Daoy (cell line): ENCODE results near the gene TIMM44. TPM values are rescaled to one million over a fixed set of nuclear protein-coding genes. Genes with fewer than 3 reads are reported as not detected.
A peak's percentile ranks its signal among the peaks of the same experiment; 100 is the strongest.

Source experiments
- DNase-seq: peaks from one replicate; pipeline ENCODE4 v3.0.0-alpha.2; 2015; ENCODE audit warnings: low read depth
- total RNA-seq: library from RNA; depleted of rRNA; stranded (reverse); fragments of >200 nt; shearing (Covaris generic); gene quantifications from 2 replicates; pipeline ENCODE4 v1.2.3, GENCODE V29; 2014

TIMM44 gene
- total RNA-seq, 1 experiment from 2014 or later = 105 TPM

DNA sequence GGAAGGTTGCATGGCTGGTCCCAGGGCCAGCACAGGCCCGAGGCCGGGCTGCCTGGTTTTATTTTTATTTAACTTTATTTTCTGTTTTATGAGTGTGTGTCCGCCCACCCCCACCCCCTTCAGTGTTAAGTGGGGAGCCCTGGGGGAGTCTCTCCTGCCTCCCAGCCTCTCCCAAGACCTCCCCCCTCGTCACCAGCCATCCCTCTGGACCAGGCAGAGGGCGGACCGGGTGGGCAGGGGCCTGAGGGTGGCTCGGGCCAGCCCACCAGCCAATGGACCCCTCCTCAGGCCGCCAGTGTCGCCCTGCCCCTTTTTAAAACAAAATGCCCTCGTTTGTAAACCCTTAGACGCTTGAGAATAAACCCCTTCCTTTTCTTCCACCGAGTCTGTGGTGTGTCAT is 29.4 kb downstream of the TIMM44 start:
- DNase-seq = no peak

DNA sequence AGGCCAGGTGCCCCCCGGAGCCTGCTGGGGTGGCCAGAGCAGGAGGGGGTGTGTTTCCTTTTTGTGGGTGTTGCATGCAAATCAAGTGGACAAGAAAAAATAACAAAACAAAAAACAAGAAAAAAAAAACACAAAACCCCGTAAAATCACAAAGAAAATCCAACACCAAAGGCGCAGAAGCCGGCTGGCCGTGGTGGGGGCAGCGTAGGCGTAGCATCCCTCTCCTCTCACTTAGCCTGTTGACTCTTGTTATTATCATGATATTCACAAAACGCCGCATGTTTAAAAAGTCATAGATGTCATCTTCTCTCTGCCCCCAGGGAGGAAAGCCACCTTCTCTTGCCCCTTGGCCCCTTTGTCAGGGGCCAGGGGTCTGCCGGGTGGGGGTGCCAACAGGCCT is 29.8 kb downstream of the TIMM44 start:
- no peak for DNase-seq

DNA sequence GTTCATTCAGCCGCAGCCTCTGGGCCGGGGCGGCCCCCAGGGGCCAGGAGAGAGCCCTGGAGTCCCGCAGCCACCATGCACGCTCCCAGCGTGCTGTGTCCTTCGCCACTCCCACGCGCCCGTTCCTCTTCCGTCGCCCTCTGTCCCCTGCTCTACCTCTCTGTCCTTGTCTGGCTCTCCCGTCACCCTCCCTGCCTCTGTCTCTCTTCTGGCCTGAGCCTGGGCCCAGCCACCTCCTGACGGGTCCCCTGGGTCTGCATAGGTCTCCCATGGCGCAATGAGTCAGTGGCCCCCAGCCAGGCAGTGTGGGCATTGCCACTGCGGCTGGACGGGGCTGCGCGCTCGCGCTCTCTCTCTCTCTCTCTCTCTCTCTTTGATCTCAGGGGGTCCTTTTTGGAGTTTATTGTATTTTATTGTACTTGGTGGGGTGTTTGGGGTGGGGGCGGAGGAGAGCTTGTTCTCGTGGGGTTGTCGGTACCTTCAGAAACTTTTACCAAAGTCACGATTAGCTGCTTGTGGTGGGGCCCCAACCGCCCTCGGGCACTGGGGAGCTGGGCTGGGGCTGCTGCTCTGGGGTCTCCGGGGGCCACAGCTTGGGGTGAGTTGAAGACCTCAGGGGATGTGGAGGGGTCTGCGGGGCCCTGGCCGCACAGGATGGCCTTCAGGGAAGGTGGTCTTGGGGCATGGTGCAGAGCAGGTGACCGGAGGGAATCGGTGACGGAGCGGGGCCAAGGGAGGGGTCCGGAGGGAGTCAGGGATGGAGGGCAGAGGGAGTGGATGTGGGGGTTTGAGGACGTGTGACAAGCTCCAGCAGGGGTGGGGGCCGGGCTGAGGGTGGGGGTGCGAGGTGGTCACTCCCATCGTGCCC is 30.5 kb downstream of the TIMM44 start:
- DNase-seq = no peak

DNA sequence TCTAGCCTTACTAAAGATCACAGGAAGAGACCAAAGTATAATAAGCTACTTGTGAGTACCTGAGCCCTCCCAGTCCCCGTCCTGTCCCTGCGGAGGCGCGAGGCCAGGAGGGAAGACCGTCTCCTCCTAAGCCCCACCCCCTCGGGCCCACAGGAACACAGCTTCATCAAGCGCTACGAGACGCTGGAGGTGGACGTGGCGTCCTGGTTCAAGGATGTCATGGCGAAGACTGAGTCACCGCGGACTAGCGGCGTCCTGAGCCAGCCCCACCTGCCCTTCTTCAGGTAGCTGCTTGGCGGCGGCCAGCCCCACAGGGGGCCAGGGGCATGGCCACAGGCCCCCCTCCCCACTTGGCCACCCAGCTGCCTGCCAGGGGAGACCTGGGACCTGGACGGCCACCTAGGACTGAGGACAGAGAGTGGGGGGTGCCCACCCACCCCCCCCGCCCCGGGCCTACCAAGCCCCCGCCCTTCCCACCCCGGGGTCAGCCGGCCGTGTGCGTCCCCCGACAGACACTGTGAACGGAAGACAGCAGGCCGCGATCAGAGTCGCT is 31.2 kb downstream of the TIMM44 start:
- no peak for DNase-seq

DNA sequence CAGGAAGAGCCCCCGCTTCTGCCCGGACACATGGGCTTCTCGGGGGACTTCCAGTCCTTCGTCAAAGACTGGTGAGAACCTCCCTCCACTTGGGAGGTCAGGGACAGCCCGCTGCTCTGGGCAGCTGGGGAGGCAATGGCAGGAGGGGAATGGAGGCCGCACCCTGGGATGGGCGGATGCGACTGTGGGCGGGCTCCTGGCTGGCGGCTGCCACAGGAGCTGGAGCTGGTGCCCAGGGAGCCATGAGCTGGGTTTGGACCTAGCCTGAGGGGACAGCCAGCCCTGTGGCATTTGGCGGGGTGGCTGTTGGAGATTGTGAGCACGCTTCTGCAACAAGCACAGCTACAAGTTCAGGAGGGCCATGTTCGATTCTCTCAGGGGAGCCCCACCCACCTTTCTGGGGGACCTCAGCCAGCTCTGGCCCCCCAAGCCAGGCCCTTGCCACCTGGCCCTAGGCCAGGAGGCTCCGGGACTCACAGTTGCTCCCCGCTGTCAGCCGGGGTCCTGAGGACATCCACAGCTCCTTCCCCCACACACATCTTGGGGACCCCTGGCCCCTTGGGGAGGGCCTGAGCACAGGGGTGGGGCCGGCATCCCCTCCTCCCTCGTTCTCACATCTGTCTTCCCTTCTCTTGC is 31.8 kb downstream of the TIMM44 start:
- no peak for DNase-seq

DNA sequence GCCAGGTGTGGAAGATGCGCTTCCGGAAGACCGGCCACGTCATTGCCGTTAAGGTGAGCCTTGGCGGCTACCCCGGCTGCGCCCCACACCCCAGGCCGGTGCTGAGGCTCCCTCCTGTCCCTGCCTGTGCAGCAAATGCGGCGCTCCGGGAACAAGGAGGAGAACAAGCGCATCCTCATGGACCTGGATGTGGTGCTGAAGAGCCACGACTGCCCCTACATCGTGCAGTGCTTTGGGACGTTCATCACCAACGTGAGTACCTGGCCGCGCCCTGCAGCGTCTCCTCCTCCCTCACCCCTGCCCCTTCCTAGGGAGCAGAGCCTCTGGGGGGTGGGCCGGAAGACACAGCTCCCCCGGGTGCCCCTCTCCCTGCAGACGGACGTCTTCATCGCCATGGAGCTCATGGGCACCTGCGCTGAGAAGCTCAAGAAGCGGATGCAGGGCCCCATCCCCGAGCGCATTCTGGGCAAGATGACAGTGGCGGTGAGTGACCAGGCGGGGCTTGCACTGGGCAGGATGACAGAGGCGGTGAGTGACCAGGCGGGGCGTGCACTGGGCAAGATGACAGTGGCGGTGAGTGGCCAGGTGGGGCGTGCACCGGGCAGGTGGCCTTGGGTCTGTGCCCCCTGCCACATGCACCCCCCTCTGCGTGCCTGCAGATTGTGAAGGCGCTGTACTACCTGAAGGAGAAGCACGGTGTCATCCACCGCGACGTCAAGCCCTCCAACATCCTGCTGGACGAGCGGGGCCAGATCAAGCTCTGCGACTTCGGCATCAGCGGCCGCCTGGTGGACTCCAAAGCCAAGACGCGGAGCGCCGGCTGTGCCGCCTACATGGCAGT is 32.9 kb downstream of the TIMM44 start:
- no peak for DNase-seq

DNA sequence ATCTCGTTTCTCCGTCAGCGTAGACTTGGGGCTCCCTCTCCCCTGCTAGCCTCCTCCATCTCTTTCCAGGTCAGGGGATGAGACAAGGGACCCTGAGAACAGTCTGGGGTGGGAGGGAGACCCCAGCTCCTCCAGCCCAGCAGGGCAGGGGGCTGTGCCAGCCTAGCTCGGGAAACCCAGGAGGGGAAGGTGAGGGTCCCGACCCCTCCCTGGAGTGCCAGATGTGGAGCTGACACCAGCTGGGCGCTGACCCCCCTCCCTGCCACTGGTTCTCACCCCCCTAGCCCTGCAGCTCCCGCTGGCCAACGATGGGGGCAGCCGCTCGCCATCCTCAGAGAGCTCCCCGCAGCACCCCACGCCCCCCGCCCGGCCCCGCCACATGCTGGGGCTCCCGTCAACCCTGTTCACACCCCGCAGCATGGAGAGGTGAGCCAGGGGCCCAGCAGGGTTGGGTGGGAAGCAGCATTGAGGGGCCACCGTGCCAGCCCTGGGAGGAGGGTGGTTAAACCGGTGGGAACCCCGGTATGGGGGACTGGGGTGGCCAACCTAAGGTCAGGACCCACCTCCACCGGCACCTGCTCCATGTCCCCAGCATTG is 33.9 kb downstream of the TIMM44 start:
- no peak for DNase-seq

DNA sequence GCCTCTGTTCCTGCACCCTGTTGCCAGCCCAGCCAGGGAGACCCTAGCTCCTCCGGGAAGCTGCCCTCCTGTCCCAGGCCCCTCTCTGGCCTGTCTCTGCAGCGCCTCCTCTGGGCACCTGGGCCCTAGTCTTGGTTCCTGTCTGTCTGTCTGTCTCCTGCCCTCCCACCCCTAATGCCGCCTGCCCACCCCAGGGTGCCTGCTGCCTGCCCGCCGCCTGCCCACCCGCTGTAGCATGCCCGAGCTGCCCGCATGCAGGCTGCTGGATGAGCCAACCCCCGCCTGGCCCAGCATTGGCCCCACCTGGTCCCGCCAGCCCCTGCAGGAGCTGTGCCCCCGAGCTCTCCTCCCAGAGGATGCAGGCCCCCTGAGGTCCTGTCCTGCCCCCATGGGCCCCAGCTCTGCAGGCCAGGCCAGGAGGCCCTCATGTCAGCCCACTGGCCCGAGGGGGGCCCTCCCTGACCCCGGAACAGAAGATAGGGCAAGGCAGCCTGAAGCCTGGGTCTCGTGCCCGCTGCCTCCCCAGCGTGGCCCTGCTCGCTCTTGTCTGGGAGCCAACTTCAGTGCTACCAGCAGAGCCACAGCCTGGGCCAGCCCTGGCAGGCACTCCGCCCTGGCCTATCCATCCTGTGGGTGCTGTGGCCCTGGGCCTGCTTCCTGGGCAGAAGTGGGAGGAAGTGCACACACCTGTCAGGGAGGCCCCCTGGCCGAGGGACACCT is 34.6 kb downstream of the TIMM44 start:
- DNase-seq = no peak

DNA sequence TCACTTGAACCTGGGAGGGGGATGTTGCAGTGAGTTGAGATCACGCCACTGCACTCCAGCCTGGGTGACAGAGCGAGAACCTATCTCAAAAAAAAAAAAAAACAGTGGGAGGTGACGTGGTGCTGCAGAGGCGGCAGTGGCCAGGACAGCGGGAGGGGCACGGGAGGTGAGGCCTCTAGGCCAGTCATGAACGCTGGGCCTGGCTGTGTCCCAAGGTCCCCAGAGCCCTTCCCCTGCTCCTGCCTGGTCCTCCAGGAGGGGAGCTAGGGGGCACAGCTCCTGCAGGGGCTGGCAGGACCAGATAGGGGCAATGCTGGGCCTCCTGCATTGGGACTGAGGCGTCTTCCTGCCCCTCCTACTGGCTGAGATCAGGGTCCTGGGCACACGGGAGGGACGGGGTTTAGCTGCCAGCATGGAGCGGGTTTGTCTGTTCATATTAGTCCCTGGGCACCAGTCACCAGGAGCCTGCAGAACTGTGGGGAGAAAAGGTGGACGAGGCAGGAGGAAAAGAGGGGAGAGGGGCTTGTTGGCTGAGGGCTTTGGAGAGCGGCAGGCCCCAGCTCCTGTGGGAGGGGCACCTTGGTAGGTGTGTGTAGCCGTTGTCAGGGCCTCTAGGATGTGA is 35.3 kb downstream of the TIMM44 start:
- no peak for DNase-seq

DNA sequence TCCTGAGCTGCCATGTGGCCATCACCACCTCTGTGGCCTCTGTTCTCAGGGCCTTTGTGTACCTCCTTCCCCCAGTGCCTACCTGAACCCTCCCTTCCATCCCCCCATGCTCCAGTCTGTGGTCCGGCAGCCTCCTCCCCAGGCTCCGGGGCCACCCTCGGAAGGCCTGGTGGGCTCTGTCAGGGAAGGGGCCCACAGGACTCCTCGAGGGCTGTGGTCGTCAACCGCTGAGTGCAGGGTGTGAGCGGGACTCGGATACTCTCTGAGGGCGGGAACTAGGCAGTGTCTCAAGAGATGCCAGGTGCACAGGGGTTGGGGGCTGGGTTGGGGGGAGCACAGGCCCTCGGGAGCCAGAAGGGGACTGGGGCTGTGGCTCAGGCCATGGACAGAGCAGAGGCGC is 35.9 kb downstream of the TIMM44 start:
- no peak for DNase-seq

DNA sequence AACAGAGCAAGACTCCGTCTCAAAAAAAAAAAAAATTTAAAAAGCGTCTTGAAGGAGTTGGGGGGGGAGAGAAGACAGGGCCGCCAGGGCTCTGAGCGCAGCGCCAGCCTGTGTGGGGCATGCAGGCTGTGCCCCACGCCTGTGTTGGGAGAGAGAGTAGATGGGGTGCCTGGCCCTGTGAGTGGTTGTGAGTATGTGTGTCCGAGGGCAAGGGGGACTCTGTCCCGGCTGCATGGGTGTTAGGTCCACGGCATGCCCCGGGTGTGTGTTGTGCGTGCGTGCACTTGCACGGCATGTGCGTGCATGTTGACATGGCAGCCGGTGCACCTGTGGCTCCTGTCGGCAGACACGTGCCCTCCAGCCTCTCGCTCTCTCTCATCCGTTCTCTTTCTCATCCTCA is 36.3 kb downstream of the TIMM44 start:
- DNase-seq = no peak

DNA sequence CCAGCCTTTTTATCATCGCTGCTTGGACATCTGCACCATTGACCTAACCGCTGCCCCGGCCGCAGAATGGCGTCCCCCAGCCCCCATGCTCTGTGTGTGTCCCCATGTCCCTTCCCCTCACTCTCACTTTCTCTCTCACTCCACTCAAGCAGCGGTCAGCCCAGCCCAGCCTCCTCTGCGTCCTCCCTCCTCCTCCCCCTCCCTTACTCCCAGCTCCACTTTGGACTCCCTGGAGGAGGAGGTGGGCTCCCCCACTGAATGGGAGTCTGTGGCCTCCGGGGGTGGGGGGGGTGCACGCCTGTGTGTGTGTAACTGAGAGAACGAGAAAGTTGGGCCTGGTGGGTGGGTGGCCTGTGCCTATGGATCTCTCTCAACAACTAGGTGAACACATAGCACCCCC is 37.6 kb downstream of the TIMM44 start:
- no peak for DNase-seq

DNA sequence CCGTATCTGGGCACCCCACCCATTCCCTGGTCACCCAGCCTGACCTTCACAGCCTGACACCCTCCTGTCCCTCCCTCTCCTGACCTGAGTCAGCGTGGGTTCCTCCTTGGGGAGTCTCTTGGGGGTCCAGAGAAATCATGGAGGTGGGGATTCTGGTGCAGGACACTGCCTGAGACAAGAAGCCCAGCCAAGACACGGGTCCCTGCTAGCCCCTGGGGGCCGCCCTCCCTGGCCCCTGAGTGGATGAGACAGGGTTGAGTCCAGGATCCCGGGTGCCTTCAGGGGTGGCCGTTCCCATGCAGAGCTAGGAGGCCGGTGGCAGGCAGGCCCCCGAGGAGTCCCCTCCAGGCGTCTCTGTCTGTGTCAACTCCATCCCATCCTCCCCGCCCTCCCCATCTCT is 38.2 kb downstream of the TIMM44 start:
- no peak for DNase-seq

DNA sequence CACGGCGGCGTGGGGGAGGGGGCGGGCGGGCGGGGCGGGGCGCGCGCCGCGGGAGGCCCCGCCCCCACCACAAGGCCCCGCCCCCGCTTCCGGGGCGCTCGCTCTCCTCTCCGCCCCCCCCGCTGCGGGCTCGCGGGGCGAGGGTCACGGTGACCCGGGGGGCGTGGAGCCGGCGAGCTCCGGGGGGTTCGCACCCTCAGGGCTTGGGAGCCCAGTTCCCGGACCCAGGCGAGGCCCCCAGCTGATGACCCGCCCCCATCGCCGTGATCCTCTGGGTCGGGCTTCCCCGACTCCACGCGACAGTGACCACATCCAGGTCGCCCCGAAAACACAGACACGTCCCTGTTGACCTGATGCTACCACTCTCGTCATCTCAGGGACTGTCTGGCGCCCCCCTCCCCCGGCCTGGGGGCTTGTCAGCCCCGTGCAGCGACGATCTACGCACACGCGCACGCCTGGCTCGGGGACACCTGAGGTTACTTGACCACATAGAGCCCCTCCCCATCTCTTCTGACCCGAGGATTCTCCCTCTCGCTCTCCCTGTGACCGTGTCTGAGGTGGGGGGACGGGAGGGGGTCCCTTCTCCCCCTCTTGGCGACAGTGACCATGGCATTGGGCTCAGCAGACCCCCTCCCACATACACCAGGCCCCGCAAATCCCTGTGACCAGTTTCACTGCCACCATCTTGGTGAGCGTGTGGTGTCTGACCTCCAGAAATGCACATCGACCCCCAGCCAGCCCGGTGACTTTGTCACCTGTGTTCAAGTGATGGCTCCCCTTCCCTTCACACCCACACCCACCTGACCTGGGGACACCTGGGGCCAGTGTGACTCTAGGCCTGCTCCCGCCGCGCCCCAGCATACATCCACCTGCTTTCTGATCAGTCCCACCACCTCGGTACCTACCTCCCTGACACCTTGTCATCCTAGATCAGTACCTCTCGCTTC is 39.1 kb downstream of the TIMM44 start:
- DNase-seq = peak; percentile 38

DNA sequence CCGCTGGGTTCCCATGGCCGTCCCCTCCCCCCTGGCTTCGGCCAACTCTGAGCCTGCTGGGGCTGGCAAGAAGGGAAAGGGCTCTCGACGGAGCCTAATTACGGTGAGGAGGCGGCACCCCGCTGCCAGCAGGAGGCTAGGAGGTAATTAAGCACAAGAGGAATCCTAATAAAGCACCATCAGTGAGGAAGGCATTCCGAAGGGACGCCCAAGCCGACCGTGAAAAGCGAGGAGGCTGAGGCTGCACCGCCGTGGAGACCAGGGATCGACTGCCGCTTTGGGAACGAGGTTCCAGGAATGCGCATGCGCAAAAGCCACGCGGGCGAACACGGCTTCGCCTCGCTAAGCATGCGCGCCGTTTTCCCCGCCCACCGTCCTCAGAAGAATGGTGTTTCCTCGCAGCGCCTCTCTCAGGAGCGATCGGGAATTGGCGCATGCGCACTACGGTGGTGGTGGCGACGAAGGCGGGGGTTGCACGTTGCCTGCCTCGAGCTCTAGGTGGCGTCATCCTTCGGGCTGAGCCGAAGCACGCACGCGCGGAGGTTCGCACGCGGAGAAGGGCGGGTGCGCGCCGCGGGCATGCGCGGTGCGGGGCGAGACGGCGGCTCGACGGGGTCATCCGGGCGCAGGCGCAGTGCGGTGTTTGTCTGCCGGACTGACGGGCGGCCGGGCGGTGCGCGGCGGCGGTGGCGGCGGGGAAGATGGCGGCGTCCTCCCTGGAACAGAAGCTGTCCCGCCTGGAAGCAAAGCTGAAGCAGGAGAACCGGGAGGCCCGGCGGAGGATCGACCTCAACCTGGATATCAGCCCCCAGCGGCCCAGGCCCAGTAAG is 40.0 kb downstream of the TIMM44 start, which contains the start of gene MAP2K7:
MAP2K7 (plus strand) TSS at position 634 of the 830 bp plus-strand sequence; CDS start at position 702, 68 bp downstream.
- DNase-seq = peak; percentile 100

DNA sequence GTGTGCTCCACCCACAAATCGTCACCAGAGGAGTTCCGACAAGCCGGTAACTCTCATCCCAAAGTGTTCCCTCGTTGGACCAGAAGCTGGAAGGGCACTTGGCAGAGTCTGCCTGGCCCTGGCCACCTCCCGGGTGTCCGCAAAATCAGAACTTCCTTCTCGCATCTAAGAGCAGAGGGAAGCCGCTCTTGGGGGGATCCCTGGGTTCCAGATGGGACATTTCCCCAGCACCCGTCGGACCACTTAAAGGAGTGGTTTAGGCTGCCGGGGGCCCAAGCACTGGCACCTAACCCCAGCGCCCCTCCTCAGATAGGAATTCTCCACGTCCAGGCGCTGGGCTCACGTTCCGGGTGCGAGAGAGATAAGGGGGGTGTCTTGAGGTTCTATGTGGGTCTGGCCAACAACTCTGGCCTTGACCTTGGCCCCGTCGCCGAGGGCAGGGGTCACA is 40.6 kb downstream of the TIMM44 start:
- no peak for DNase-seq

DNA sequence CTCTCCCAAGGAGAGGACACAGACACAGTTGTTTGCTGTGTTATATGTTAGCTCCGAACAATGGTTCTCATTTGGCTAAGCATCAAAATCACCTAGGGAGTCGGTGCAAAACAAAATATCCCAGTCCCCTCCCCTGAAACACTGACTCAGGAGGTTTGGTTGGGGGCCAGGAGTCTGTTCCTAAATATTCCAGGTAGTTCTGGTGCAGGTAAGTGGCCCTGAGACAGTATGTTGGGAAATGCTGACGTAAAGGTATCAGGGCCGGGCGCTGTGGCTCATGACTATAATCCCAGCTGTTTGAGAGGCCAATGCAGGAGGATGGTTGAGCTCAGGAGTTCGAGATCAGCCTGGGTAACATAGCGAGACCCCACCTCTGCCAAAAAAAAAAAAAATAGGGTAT is 42.1 kb downstream of the TIMM44 start:
- DNase-seq = no peak

DNA sequence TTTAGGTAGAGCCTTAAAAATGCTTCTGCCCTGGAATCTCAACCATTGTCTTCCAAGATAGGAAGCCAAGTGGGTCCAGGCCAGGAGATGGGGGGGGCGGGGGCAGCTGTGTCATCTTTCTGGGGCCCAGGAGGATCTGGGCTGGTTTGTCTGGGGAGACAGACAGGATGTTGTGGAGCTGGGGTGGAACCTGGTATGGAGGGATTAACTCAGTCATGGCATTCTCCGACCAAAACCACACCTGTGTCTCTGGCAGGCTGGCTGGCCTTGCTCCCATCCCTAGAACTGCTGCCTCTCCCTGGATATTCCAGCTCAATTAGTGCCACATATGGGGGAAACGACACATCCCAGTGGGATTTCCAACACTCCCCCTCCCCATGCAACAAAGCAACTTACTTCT is 42.5 kb downstream of the TIMM44 start:
- DNase-seq = no peak
